Measurements from ENCODE around the gene AFF3.

DNA sequence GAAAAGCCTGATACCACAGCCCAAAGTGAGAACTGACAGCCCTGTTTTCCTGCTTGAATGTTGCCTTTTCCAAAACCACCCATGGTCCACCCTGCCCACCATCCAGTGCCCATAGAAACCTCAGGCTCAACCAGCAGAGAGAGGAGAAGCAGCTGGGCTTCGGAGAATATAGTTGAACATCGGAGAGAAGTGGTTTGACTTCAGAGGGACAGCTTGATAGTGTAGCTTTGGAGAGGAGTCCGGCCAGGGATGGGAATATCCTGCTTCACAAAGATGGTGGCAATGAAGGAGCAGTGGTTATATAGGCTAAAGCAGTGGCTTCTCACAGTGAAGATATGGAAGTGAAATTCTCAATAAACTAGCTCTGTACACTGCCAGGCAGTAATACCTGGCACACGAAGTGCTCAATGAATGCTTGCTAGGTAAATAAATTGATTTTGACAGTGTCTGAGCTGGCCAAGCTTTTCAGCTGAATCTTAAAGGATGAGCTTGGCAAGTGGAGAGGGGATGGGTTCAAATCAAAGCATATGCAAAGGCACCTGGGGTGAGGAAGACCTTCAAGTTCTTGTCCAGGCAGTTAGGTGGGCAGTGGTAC is 21.2 kb downstream of the AFF3 start:
- TF ChIP-seq POLR2AphosphoS5 (IDR thresholded peaks at IDR 0.05; ENCODE audit: low read depth, low read length) (no peak), SIN3A (IDR thresholded peaks at IDR 0.05; ENCODE audit: borderline replicate concordance, insufficient read depth, low read length) (no peak), TAF1 (IDR thresholded peaks at IDR 0.05; ENCODE audit: borderline replicate concordance, insufficient read depth, low read length) (no peak), REST (IDR thresholded peaks at IDR 0.05; ENCODE audit: insufficient read depth in 1 of 2, low read depth in 2 of 2, low read length in 2 of 2) (no peak), FOXP2 (optimal IDR thresholded peaks at IDR 0.05; ENCODE audit: borderline replicate concordance, extremely low read depth, extremely low read length, insufficient read depth) (no peak)

All from PFSK-1 (cell line).